ENCODE measurements around the gene CYB5R3. TPM values are rescaled to one million over a fixed set of nuclear protein-coding genes. Genes with fewer than 3 reads are reported as not detected.

CYB5R3 gene
- total RNA-seq, 1 donor, result 84.3 TPM

GRCh38 chr22:42693763-42694683 is 44.8 kb upstream of the CYB5R3 start:
- no peak overlapping the region for H3K27ac ChIP-seq (ENCODE audit: low read depth, low read length)
- H4K20me1 ChIP-seq (ENCODE audit: insufficient read depth, low read length), result no peaks in the 10 kb centered on the region
- no peaks in the 10 kb centered on the region for H3K36me3 ChIP-seq (ENCODE audit: insufficient read depth, low read length)
- no peak for TF ChIP-seq CTCF (IDR thresholded peaks at IDR 0.05; ENCODE audit: extremely low read depth, low read depth, low read length)
- no peak overlapping the region for H3K4me2 ChIP-seq (ENCODE audit: insufficient read depth, low read length)
- H2AFZ ChIP-seq (ENCODE audit: low read length), result no peak overlapping the region
- DNase-seq (ENCODE audit: insufficient read length, low spot score, missing footprints), result peak; percentile 19
- H3K4me1 ChIP-seq (ENCODE audit: insufficient read depth, low read length), result peaks cover 16% of the 10 kb centered on the region
- no peaks in the 10 kb centered on the region for H3K9me3 ChIP-seq (ENCODE audit: low read depth, low read length)
- peaks cover 10% of the 10 kb centered on the region for H3K79me2 ChIP-seq (ENCODE audit: insufficient read depth, low read length)
- H3K27me3 ChIP-seq (ENCODE audit: insufficient read depth, low read length), result no peaks in the 10 kb centered on the region
- no peak overlapping the region for H3K4me3 ChIP-seq (ENCODE audit: insufficient read depth, low read length)

- Histone ChIP-seq H3K4me3 (ENCODE audit: insufficient read depth, low read length) (no peak overlapping the region), H4K20me1 (ENCODE audit: insufficient read depth, low read length) (no peaks in the 10 kb centered on the region), H3K36me3 (ENCODE audit: insufficient read depth, low read length) (no peaks in the 10 kb centered on the region), H3K4me1 (ENCODE audit: insufficient read depth, low read length) (peaks cover 17% of the 10 kb centered on the region), H2AFZ (ENCODE audit: low read length) (no peak overlapping the region), H3K27ac (ENCODE audit: low read depth, low read length) (no peak overlapping the region), H3K27me3 (ENCODE audit: insufficient read depth, low read length) (no peaks in the 10 kb centered on the region), H3K4me2 (ENCODE audit: insufficient read depth, low read length) (no peak overlapping the region), H3K9me3 (ENCODE audit: low read depth, low read length) (no peaks in the 10 kb centered on the region), H3K79me2 (ENCODE audit: insufficient read depth, low read length) (peaks cover 9% of the 10 kb centered on the region)
- no peak for TF ChIP-seq CTCF (IDR thresholded peaks at IDR 0.05; ENCODE audit: extremely low read depth, low read depth, low read length)
- DNase-seq (ENCODE audit: insufficient read length, low spot score, missing footprints), result peak; percentile 15
Observed at GRCh38 chr22:42693055-42693762, 44.0 kb upstream of the CYB5R3 start.

GRCh38 chr22:42692239-42693054 is 43.3 kb upstream of the CYB5R3 start:
- TF ChIP-seq CTCF (IDR thresholded peaks at IDR 0.05; ENCODE audit: extremely low read depth, low read depth, low read length), result no peak
- DNase-seq (ENCODE audit: insufficient read length, low spot score, missing footprints), result peak; percentile 72
- no peaks in the 10 kb centered on the region for H3K36me3 ChIP-seq (ENCODE audit: insufficient read depth, low read length)
- H3K79me2 ChIP-seq (ENCODE audit: insufficient read depth, low read length), result peaks cover 4% of the 10 kb centered on the region
- no peak overlapping the region for H3K4me3 ChIP-seq (ENCODE audit: insufficient read depth, low read length)
- no peaks in the 10 kb centered on the region for H4K20me1 ChIP-seq (ENCODE audit: insufficient read depth, low read length)
- no peak overlapping the region for H2AFZ ChIP-seq (ENCODE audit: low read length)
- no peaks in the 10 kb centered on the region for H3K27me3 ChIP-seq (ENCODE audit: insufficient read depth, low read length)
- no peaks in the 10 kb centered on the region for H3K9me3 ChIP-seq (ENCODE audit: low read depth, low read length)
- H3K4me2 ChIP-seq (ENCODE audit: insufficient read depth, low read length), result no peak overlapping the region
- H3K4me1 ChIP-seq (ENCODE audit: insufficient read depth, low read length), result peaks cover 17% of the 10 kb centered on the region
- H3K27ac ChIP-seq (ENCODE audit: low read depth, low read length), result no peak overlapping the region
